Liver (tissue), 9 donors: Measurements from ENCODE around the gene SYNPO2. TPM values are rescaled to one million over a fixed set of nuclear protein-coding genes. Genes with fewer than 3 reads are reported as not detected.

Experiments
- DNase-seq: peaks from one replicate; pipeline ENCODE4 v3.0.0-alpha.2; 2017; ENCODE audit warnings: low spot score
- H3K27ac ChIP-seq, 2 donors: one replicate each; pipeline ENCODE4 v1.7.0; 2013; ENCODE audit warnings: inconsistent platforms in 2 of 2, low read length in 2 of 2, control low read depth in 1 of 2, low read depth in 1 of 2, mild to moderate bottlenecking in 1 of 2
- H3K27me3 ChIP-seq, 4 donors: one replicate each; pipeline versions ENCODE4 v1.6.1 to v1.7.0; 2013; ENCODE audit warnings: low read length in 3 of 4, inconsistent platforms in 1 of 4, mild to moderate bottlenecking in 1 of 4, moderate library complexity in 1 of 4; ENCODE audit not compliant: control insufficient read depth in 4 of 4, insufficient read depth in 4 of 4
- H3K36me3 ChIP-seq, 4 donors: one replicate each; pipeline versions ENCODE4 v1.6.1 to v1.7.0; 2013; ENCODE audit warnings: low read length in 3 of 4, mild to moderate bottlenecking in 3 of 4, low read depth in 1 of 4, moderate library complexity in 1 of 4; ENCODE audit not compliant: control insufficient read depth in 4 of 4, insufficient read depth in 3 of 4
- H3K4me1 ChIP-seq, 4 donors: one replicate each; pipeline versions ENCODE4 v1.6.1 to v1.7.0; 2013; ENCODE audit warnings: low read length in 3 of 4, mild to moderate bottlenecking in 3 of 4, moderate library complexity in 1 of 4; ENCODE audit not compliant: control insufficient read depth in 4 of 4, insufficient read depth in 4 of 4
- H3K4me3 ChIP-seq, 3 donors: one replicate each; pipeline versions ENCODE4 v1.6.1 to v1.7.0; 2013; ENCODE audit warnings: low read length in 3 of 3, control low read depth in 1 of 3, low read depth in 1 of 3, mild to moderate bottlenecking in 1 of 3
- H3K9ac ChIP-seq, 2 donors: one replicate each; pipeline ENCODE4 v1.7.0; 2013; ENCODE audit warnings: low read length in 2 of 2, mild to moderate bottlenecking in 2 of 2, moderate library complexity in 2 of 2, control low read depth in 1 of 2, low read depth in 1 of 2
- H3K9me3 ChIP-seq, 4 donors: one replicate each; pipeline versions ENCODE4 v1.6.1 to v1.7.0; 2013; ENCODE audit warnings: low read length in 3 of 4; ENCODE audit not compliant: control insufficient read depth in 4 of 4
- FOXA2 ChIP-seq: IDR thresholded peaks from 2 replicates; pipeline ENCODE4 v1.6.1; 2016; ENCODE audit warnings: antibody characterized with exemption
- GABPA ChIP-seq, 2 donors: IDR thresholded peaks in 1 of 2; conservative IDR thresholded peaks in 1 of 2; 2 replicates each; pipeline ENCODE4 v1.6.1; 2016; ENCODE audit warnings: antibody characterized with exemption in 2 of 2, mild to moderate bottlenecking in 1 of 2, moderate library complexity in 1 of 2
- HNF4A ChIP-seq, 2 donors: conservative IDR thresholded peaks; 2 replicates each; pipeline ENCODE4 v1.6.1; 2016; ENCODE audit warnings: antibody characterized with exemption in 2 of 2, mild to moderate bottlenecking in 2 of 2
- HNF4G ChIP-seq: IDR thresholded peaks from 2 replicates; pipeline ENCODE4 v1.6.1; 2016; ENCODE audit warnings: antibody characterized with exemption
- JUND ChIP-seq, 2 donors: IDR thresholded peaks; 2 replicates each; pipeline ENCODE4 v1.6.1; 2016; ENCODE audit warnings: antibody characterized with exemption in 2 of 2
- NR2F2 ChIP-seq: IDR thresholded peaks from 2 replicates; pipeline ENCODE4 v1.6.1; 2016; ENCODE audit warnings: antibody characterized with exemption
- RAD21 ChIP-seq, 2 donors: IDR thresholded peaks; 2 replicates each; pipeline ENCODE4 v1.6.1; 2016; ENCODE audit warnings: antibody characterized with exemption in 2 of 2, mild to moderate bottlenecking in 2 of 2
- RXRA ChIP-seq, 2 donors: IDR thresholded peaks; 2 replicates each; pipeline ENCODE4 v1.6.1; 2017 to 2018; ENCODE audit warnings: antibody characterized with exemption in 2 of 2, mild to moderate bottlenecking in 1 of 2
- SP1 ChIP-seq: IDR thresholded peaks from 2 replicates; pipeline ENCODE4 v1.6.1; 2018; ENCODE audit warnings: antibody characterized with exemption, mild to moderate bottlenecking
- TAF1 ChIP-seq: conservative IDR thresholded peaks from 2 replicates; pipeline ENCODE4 v1.6.1; 2016; ENCODE audit warnings: antibody characterized with exemption, mild to moderate bottlenecking
- YY1 ChIP-seq: IDR thresholded peaks from 2 replicates; pipeline ENCODE4 v1.6.1; 2016; ENCODE audit warnings: antibody characterized with exemption, mild to moderate bottlenecking
- whole genome bisulfite sequencing: extraction: QIAGEN DNeasy Blood & Tissue Kit; methylation state at CpG from one replicate; pipeline ENCODE4 v1.1.7; 2013; 5-methylcytosine and 5-hydroxymethylcytosine counted together
- polyA plus RNA-seq, 2 donors: library from polyadenylated mRNA; stranded (reverse) in 1 of 2; unstranded in 1 of 2; fragments of 200-250 nt in 1 of 2; fragments of >200 nt in 1 of 2; fragmentation: Nextera tagmentation in 1 of 2; extraction: Ambion mirVana in 1 of 2; gene quantifications; one replicate each; pipeline versions ENCODE4 v1.2.1 to v1.2.3, GENCODE V29; 2013 to 2015
- total RNA-seq, 2 donors: library from RNA; depleted of rRNA; stranded (reverse); fragments of >200 nt; gene quantifications; one replicate each; pipeline ENCODE4 v1.2.3, GENCODE V29; 2014
- TF ChIP-seq, protein P1 (sequence below): IDR thresholded peaks from 2 replicates; pipeline ENCODE4 v1.6.1; 2016; ENCODE audit warnings: antibody characterized with exemption, mild to moderate bottlenecking
- TF ChIP-seq, protein P2 (sequence below): IDR thresholded peaks from 2 replicates; pipeline ENCODE4 v1.6.1; 2016; ENCODE audit warnings: antibody characterized with exemption
- TF ChIP-seq, protein P3 (sequence below): fragments of 150-350 bp; IDR thresholded peaks from 2 replicates; pipeline ENCODE4 v1.5.1; 2017; ENCODE audit warnings: improper control_type of control experiment, low read depth, low read length; ENCODE audit not compliant: missing input control
- donor health status: healthy.
- donor health status: healthy.
- donor health status: healthy.
- donor health status: healthy.
- donor health status: healthy.

SYNPO2 gene
- total and polyA plus RNA-seq, 4 donors = 2.4 to 10.9 (median 3.4) TPM

DNA sequence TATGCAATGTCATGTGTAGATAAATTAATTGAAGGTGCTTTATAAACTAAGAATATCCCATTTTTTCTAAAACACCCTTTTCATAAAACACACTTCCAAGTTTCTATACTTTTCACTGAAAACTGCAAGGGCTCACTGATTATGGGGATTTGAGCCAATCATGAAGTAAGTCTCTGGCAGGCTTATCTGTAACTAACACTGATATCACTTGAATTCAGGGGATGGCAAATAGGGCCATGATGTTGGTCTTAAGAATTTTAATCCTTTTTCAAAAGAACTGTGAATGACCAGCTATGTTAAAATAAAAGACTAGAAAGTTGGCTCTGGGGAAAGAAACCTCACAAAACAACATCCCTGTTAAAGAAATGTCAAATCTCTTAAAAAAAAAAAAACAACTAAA, 39.8 kb upstream of the SYNPO2 start (continued):
- TF ChIP-seq RAD21 (IDR thresholded peaks at IDR 0.05) (no peak), JUND (IDR thresholded peaks at IDR 0.05) (no peak), HNF4A (conservative IDR thresholded peaks at IDR 0.05) (no peak), FOXA2 (no peak)
- TF ChIP-seq, protein P1, sequence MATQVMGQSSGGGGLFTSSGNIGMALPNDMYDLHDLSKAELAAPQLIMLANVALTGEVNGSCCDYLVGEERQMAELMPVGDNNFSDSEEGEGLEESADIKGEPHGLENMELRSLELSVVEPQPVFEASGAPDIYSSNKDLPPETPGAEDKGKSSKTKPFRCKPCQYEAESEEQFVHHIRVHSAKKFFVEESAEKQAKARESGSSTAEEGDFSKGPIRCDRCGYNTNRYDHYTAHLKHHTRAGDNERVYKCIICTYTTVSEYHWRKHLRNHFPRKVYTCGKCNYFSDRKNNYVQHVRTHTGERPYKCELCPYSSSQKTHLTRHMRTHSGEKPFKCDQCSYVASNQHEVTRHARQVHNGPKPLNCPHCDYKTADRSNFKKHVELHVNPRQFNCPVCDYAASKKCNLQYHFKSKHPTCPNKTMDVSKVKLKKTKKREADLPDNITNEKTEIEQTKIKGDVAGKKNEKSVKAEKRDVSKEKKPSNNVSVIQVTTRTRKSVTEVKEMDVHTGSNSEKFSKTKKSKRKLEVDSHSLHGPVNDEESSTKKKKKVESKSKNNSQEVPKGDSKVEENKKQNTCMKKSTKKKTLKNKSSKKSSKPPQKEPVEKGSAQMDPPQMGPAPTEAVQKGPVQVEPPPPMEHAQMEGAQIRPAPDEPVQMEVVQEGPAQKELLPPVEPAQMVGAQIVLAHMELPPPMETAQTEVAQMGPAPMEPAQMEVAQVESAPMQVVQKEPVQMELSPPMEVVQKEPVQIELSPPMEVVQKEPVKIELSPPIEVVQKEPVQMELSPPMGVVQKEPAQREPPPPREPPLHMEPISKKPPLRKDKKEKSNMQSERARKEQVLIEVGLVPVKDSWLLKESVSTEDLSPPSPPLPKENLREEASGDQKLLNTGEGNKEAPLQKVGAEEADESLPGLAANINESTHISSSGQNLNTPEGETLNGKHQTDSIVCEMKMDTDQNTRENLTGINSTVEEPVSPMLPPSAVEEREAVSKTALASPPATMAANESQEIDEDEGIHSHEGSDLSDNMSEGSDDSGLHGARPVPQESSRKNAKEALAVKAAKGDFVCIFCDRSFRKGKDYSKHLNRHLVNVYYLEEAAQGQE = no peak

DNA sequence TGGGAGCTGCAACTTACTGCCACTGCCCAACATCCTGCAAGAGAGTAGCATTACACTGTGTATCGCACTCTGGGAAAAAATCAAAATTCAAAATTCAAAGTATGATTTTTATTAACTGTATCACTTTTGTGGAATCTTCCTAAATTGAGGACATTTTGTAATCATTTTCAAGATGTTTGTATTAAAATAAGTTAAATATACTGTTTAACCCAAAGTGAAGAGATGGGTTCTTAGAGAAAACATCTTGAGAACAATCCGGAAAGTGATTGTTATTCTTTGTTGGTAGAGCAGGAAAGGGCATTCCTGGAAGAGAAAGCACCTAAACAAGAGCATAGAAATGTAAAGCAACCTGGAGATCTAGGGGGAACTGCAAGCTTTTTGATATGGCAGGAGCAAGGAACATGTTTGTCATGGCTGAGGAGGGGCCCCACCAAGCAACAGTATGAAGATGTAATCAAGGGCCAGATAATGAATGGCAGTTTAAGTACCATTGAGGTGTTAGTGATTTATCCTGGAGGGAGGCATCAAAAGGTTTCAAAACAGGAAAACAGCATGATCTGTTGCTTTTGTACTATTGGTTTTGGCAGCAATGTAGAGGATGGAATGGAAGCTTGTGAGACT, 38.7 kb upstream of the SYNPO2 start:
- Histone ChIP-seq H3K9me3 (no peaks in the 10 kb centered on the region), H3K36me3 (no peaks in the 10 kb centered on the region), H3K27ac (no peak overlapping the region), H3K4me3 (peak overlapping the region; percentile 55 to 92 (median 87)), H3K27me3 (no peaks in the 10 kb centered on the region), H3K9ac (no peak overlapping the region), H3K4me1 (peaks cover 0 to 7% (median 4%) of the 10 kb centered on the region in 4 donors)
- DNase-seq = no peak
- TF ChIP-seq, protein P2, sequence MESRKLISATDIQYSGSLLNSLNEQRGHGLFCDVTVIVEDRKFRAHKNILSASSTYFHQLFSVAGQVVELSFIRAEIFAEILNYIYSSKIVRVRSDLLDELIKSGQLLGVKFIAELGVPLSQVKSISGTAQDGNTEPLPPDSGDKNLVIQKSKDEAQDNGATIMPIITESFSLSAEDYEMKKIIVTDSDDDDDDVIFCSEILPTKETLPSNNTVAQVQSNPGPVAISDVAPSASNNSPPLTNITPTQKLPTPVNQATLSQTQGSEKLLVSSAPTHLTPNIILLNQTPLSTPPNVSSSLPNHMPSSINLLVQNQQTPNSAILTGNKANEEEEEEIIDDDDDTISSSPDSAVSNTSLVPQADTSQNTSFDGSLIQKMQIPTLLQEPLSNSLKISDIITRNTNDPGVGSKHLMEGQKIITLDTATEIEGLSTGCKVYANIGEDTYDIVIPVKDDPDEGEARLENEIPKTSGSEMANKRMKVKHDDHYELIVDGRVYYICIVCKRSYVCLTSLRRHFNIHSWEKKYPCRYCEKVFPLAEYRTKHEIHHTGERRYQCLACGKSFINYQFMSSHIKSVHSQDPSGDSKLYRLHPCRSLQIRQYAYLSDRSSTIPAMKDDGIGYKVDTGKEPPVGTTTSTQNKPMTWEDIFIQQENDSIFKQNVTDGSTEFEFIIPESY = no peak
- TF ChIP-seq HNF4G (no peak), FOXA2 (no peak), GABPA (IDR thresholded peaks at IDR 0.05 in 1 of 2, conservative IDR thresholded peaks at IDR 0.05 in 1 of 2) (no peak), NR2F2 (no peak), TAF1 (no peak), HNF4A (conservative IDR thresholded peaks at IDR 0.05) (no peak), SP1 (no peak), RXRA (IDR thresholded peaks at IDR 0.05) (no peak), YY1 (no peak), JUND (IDR thresholded peaks at IDR 0.05) (no peak)
- TF ChIP-seq, protein P3, sequence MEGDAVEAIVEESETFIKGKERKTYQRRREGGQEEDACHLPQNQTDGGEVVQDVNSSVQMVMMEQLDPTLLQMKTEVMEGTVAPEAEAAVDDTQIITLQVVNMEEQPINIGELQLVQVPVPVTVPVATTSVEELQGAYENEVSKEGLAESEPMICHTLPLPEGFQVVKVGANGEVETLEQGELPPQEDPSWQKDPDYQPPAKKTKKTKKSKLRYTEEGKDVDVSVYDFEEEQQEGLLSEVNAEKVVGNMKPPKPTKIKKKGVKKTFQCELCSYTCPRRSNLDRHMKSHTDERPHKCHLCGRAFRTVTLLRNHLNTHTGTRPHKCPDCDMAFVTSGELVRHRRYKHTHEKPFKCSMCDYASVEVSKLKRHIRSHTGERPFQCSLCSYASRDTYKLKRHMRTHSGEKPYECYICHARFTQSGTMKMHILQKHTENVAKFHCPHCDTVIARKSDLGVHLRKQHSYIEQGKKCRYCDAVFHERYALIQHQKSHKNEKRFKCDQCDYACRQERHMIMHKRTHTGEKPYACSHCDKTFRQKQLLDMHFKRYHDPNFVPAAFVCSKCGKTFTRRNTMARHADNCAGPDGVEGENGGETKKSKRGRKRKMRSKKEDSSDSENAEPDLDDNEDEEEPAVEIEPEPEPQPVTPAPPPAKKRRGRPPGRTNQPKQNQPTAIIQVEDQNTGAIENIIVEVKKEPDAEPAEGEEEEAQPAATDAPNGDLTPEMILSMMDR = no peak
- WGBS = 95% methylated on average over 2 of the region's 2 CpGs
